SK-N-SH (cell line): Measurements from ENCODE around the gene SORL1.

Experiments
- CTCF ChIP-seq: fragments of 200-600 bp; sonication (generic); IDR thresholded peaks from 2 replicates; pipeline ENCODE4 v1.6.1; 2017; ENCODE audit warnings: antibody characterized with exemption, mild to moderate bottlenecking, moderate library complexity
- RXRA ChIP-seq: IDR thresholded peaks from 2 replicates; pipeline ENCODE4 v1.4.0; 2012; ENCODE audit warnings: low read depth, mild to moderate bottlenecking, borderline replicate concordance
- SMC3 ChIP-seq: IDR thresholded peaks from 2 replicates; pipeline ENCODE4 v1.6.1; 2012; ENCODE audit warnings: low read depth, low read length, improper control_type of control experiment
- TAF1 ChIP-seq: IDR thresholded peaks from 2 replicates; pipeline ENCODE4 v1.6.1; 2012; ENCODE audit warnings: low read depth, mild to moderate bottlenecking, low read length, moderate library complexity, borderline replicate concordance
- ZBTB33 ChIP-seq: IDR thresholded peaks from 2 replicates; pipeline ENCODE4 v1.4.0; 2012; ENCODE audit warnings: low read depth, borderline replicate concordance

GRCh38 chr11:121552154-121552553 lies 100.0 kb downstream of the SORL1 start:
- TF ChIP-seq ZBTB33 (no peak), SMC3 (no peak), CTCF (no peak), RXRA (no peak), TAF1 (no peak)
